ENCODE results near the gene ABTB2.

Gene ABTB2

GRCh38 chr11:34288492-34288891 lies 69.3 kb downstream of the ABTB2 start:
- DNase-seq (ENCODE audit: low read depth in 2 of 2) = no peak

DNA sequence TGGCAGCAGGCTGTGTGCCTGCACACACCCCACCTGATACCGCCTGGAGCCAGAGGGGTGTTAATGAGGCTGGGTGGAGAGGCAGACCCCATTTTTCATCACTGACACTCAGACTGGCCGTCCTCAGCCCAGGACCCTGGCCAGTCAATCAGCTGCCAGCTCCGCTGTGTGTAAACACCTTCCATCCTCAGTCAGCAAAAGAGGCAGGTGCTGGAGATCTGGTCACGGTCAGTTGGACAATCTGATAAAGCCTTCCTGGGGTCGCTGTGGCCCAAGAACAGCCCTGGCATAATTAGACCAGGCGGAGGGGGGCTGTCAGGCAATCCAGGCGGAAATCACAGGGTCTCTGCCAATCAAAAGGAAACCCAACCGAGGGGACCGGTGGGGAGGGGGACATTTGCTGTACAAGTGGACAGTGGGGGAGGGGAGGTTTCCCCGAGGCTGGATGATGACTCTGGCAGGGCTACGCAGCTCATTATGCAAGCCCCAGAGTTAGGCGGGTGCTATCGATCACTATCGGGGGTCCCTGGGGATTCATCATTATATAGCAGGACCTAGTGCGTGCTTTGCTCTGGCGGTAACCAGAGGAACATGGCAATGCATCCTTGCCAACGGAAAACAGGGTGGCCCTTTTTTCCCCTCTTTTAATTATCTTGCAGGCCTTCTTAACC lies 72.9 kb downstream of the ABTB2 start:
- no peak for DNase-seq (ENCODE audit: low read depth in 2 of 2)

GRCh38 chr11:34284156-34284555 lies 73.7 kb downstream of the ABTB2 start:
- DNase-seq (ENCODE audit: low read depth in 2 of 2) = no peak

- no peak for DNase-seq (ENCODE audit: low read depth in 2 of 2)
Measured at GRCh38 chr11:34280945-34281872, 76.6 kb downstream of the ABTB2 start.

GRCh38 chr11:34278693-34279297 lies 79.0 kb downstream of the ABTB2 start:
- no peak for DNase-seq (ENCODE audit: low read depth in 2 of 2)

DNA sequence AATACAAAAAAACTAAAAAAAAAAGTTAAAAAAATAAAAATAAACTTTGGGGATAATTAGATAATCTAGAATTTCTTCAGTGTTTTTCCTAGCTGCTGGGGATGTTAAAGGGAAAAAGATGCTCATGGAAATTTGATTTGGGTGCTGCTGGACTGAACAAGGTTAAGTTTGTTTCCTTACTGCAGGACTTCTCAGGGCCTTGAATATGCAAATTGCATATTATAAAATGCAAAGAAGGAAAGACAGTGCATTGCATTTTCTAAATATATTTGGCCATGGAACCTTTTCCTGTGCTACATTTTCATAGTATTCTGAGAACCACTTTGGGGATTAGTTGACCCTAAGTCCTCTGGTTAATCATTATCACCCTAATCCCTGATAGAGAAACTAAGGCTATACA lies 79.6 kb downstream of the ABTB2 start:
- no peak for DNase-seq (ENCODE audit: low read depth in 2 of 2)

DNA sequence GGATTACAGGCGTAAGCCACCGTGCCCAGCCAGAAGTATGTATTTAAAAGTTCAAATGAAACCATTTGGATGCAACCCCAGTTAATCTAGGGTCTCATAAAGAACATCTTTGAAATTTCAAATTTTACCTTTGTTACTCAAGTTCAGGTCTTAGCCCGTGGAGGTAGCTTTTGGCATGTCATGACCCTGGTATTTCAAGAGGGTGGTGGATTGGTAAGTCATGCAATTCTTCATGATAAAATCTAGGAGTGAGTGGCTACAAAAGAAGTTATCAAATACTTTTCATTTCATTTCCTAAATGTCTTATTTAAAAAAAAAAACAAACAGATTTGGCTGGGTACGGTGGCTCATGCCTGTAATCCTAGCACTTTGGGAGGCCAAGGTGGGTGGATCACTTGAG lies 80.6 kb downstream of the ABTB2 start:
- DNase-seq (ENCODE audit: low read depth in 2 of 2) = no peak

DNA sequence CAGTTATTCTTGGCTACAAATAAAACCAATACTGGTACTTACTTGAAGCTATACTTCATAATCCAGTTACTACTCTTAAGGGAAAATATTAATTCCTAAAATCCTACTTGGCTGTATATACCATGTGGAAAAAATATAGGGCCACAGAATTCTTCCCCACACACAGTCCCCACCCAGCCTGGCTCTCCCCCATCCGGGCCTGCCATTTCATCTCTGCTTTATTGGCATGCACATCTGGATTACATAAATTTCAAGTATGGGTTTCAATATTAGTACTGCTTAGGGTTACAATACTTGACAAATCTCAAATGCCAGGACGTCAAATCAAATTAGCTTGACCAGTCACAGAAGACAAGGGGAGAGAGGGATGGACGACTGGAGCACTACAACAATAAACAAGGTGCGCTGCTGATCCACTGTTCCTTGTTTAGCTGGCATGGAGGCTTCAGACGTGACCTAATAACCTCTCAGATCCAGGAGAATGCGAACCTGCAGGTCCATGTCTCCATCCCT lies 81.4 kb downstream of the ABTB2 start:
- DNase-seq (ENCODE audit: low read depth in 2 of 2) = no peak

GRCh38 chr11:34275486-34275885 lies 82.3 kb downstream of the ABTB2 start:
- DNase-seq (ENCODE audit: low read depth in 2 of 2) = no peak

GRCh38 chr11:34274712-34275398 lies 83.0 kb downstream of the ABTB2 start:
- no peak for DNase-seq (ENCODE audit: low read depth in 2 of 2)

- DNase-seq (ENCODE audit: low read depth in 2 of 2) = no peak
Measured at GRCh38 chr11:34273099-34273498, 84.7 kb downstream of the ABTB2 start.

DNA sequence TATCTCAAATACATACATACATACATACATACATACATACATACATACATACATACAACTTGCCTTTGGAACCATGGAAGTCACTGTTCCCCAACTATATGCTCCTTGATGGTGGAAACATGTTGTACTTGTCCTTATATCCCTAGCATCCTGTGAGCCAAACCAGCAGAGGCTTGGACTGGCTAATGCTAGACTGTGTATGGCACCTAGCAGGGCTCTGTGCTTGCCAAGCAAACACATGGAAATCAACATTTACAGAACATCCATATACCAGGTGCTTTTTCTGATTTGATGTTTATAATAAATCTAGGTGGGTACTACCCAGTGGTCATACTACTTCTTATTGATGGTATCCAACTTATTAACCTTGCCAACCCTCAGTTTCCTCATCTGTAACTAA lies 86.1 kb downstream of the ABTB2 start:
- no peak for DNase-seq (ENCODE audit: low read depth in 2 of 2)

GRCh38 chr11:34270711-34271110 lies 87.1 kb downstream of the ABTB2 start:
- no peak for DNase-seq (ENCODE audit: low read depth in 2 of 2)

DNA sequence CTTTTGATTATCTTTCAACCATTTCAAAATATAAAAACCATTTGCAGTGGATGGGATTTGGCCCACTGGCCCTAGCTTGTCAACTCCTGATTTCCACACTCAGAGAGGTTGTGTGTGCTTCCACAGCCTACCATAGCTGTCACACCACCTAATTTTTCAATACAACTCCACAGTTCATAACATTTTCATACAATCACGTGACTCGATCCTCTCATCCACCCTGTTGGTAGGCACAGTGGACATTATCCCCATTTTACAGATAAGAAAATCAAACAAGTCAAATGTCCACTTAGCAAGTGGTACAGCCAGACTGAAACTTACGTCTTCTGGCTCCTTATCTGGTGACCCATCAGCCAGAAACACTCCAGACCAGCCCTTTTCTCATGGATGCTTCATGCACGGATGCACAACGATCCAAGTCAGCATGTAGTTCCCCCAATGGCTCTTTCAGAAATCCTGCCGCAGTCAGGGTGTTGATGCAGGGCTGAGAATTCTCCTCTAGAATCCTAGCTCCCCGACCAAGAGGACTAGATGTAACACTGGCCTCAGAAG lies 88.0 kb downstream of the ABTB2 start:
- no peak for DNase-seq (ENCODE audit: low read depth in 2 of 2)

- DNase-seq (ENCODE audit: low read depth in 2 of 2) = no peak
Measured at GRCh38 chr11:34268906-34269430, 88.8 kb downstream of the ABTB2 start.

DNA sequence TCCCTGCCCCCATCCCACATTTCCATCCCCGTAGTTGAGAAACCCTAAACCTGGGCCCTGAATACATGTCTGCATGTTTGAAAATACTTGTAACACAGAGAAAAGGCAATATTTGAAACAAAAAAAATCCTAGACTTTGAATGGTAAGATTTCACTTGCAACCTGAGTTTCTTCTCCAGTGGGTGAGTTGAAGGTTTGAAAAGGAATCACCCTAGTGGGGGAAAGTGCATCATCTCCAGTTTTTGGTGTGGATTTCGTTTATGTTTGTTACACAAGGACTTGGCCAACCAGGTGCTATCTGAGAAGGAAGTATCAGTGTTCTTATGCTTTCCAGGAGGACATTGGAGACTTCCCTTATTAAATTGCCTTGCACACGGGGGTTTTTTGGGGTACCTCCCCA lies 90.4 kb downstream of the ABTB2 start:
- DNase-seq (ENCODE audit: low read depth in 2 of 2) = no peak

GRCh38 chr11:34267013-34267412 lies 90.8 kb downstream of the ABTB2 start:
- DNase-seq (ENCODE audit: low read depth in 2 of 2) = no peak

GRCh38 chr11:34266090-34266912 lies 91.5 kb downstream of the ABTB2 start:
- DNase-seq (ENCODE audit: low read depth in 2 of 2) = no peak

DNA sequence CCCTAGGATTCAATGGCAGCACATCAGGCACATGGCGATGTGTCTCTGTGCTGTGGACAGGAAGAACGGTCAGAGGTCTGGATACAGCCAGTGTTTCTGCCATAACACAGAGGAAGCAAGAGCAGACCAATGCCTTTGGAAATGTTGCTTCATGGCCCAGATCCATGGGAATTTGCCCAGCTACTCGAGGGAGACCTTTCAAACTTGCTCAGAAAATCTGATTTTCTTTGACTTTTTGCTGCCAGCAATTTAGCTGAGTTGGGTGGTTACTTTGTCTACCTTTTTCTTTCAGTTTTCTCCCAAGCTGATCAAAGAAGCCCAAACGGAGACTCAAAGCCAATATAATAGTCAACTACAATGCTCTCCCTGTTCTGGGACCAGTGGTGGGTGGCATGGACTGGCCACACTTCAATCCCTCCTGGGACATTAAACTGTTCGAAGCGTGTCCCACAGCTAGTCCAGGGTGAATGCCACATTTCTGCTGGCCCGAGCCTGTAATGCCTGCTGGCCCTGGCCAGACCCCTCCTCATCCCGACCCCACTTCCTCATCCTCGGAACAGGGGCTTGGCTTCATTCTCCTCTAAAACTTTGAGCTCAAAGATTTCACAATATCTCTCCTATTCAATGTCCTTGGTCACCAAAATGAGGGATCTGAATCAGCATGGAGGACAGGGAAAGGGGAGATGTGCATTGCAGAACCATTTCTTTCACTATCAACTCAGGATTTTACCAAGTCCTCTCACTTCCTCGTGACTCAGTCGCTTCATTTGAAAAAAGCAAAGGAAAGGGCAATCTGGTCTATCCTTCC lies 93.3 kb downstream of the ABTB2 start:
- DNase-seq (ENCODE audit: low read depth in 2 of 2) = no peak
